HFF-Myc (cell line): ENCODE data around the gene LYRM7.
"Not testable (repeated sequence)": the region's sequence is repeated elsewhere in the genome, so short reads cannot be mapped to it uniquely, and the experiment has no call there.

ENCODE experiments used
- DNase-seq: peaks from one replicate; pipeline ENCODE4 v3.0.0-alpha.2; 2011; ENCODE audit warnings: low read depth; ENCODE audit errors: extremely low read depth
- H3K4me3 ChIP-seq: replicated peaks from 2 replicates; pipeline ENCODE4 v1.5.1; 2011; ENCODE audit warnings: low read depth, mild to moderate bottlenecking, control low read depth, low read length
- CTCF ChIP-seq: IDR thresholded peaks from 2 replicates; pipeline ENCODE4 v1.5.1; 2012; ENCODE audit warnings: mild to moderate bottlenecking, low read depth, low read length, control low read depth; ENCODE audit errors: missing control alignments

Gene LYRM7

GRCh38 chr5:131180407-131180806, 9.7 kb downstream of the LYRM7 start:
- DNase-seq = no peak
- TF ChIP-seq CTCF = no peak
- H3K4me3 ChIP-seq = no peak overlapping the region

GRCh38 chr5:131182839-131183238, 12.1 kb downstream of the LYRM7 start:
- no peak overlapping the region for H3K4me3 ChIP-seq
- TF ChIP-seq CTCF = no peak
- DNase-seq = no peak

GRCh38 chr5:131185523-131186104, 14.9 kb downstream of the LYRM7 start:
- no peak for TF ChIP-seq CTCF
- H3K4me3 ChIP-seq = no peak overlapping the region
- no peak for DNase-seq

- DNase-seq = no peak
- TF ChIP-seq CTCF = no peak
Observed at GRCh38 chr5:131186561-131187256, 16.0 kb downstream of the LYRM7 start.

GRCh38 chr5:131193106-131193505, 22.4 kb downstream of the LYRM7 start:
- no peak for TF ChIP-seq CTCF
- no peak for DNase-seq
- H3K4me3 ChIP-seq = no peak overlapping the region

More at GRCh38 chr5:131186561-131187256, 16.0 kb downstream of the LYRM7 start:
- H3K4me3 ChIP-seq = no peak overlapping the region

GRCh38 chr5:131193897-131194296, 23.2 kb downstream of the LYRM7 start:
- DNase-seq, H3K4me3 ChIP-seq: not testable (repeated sequence)

GRCh38 chr5:131194725-131195124, 24.0 kb downstream of the LYRM7 start:
- TF ChIP-seq CTCF = no peak
- no peak overlapping the region for H3K4me3 ChIP-seq
- no peak for DNase-seq
